GM10248 (cell line): ENCODE results near the gene TPD52L2.
"Not testable (repeated sequence)": the region's sequence is repeated elsewhere in the genome, so short reads cannot be mapped to it uniquely, and the experiment has no call there.

Experiments
- CTCF ChIA-PET: fragments of 300-600 bp; sonication (Branson Sonifier 250); formaldehyde crosslinking; extraction: SDS; loops from one replicate; lab custom pipeline; 2021; ENCODE audit warnings: antibody characterized with exemption; lab: Yijun Ruan, JAX
- POLR2A ChIA-PET: fragments of 350-650 bp; sonication (Branson Sonifier 250); formaldehyde crosslinking; extraction: SDS; loops from one replicate; lab custom pipeline; 2020; ENCODE audit warnings: antibody characterized with exemption; lab: Yijun Ruan, JAX
- DNase-seq: peaks from one replicate; pipeline ENCODE4 v3.0.0; 2012; ENCODE audit errors: extremely low spot score
- TF ChIP-seq, protein P1 (sequence below): IDR thresholded peaks from 2 replicates; pipeline ENCODE4 v1.5.1; 2012; ENCODE audit warnings: mild to moderate bottlenecking, low read depth; ENCODE audit errors: extremely low read depth, missing control alignments, control extremely low read depth

Gene TPD52L2

DNA sequence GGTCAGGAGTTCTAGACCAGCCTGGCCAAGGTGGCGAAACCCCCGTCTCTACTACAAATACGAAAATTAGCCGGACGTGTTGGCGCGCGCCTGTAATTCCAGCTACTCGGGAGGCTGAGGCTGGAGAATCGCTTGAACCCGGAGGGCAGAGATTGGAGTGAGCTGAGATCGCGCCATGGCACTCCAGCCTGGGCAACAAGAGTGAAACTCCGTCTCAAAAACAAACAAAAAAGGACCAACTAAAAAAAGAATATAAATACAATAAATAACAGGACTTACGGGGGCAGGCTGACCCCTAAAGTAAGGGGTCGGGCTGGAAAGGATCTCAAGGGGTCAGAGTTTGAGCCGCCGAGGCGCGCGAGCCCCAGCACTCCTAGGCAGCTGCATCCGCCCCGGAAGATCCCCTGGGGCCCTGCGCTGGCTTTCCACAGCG is 509 bp upstream of the TPD52L2 start:
- ChIA-PET CTCF (interaction anchor here (0.8 to 4.7 kb wide), 22 partner anchors 11 to 336 kb away, joined by 3 to 33 read pairs (median 4); partner anchors contain the start of gene PTK6), POLR2A (interaction anchor here (0.6 to 1.6 kb wide), 7 partner anchors 9 to 223 kb away, joined by 3 to 5 read pairs (median 3); no protein-coding TSS in a partner anchor)
- DNase-seq, result no peak
- TF ChIP-seq, protein P1, sequence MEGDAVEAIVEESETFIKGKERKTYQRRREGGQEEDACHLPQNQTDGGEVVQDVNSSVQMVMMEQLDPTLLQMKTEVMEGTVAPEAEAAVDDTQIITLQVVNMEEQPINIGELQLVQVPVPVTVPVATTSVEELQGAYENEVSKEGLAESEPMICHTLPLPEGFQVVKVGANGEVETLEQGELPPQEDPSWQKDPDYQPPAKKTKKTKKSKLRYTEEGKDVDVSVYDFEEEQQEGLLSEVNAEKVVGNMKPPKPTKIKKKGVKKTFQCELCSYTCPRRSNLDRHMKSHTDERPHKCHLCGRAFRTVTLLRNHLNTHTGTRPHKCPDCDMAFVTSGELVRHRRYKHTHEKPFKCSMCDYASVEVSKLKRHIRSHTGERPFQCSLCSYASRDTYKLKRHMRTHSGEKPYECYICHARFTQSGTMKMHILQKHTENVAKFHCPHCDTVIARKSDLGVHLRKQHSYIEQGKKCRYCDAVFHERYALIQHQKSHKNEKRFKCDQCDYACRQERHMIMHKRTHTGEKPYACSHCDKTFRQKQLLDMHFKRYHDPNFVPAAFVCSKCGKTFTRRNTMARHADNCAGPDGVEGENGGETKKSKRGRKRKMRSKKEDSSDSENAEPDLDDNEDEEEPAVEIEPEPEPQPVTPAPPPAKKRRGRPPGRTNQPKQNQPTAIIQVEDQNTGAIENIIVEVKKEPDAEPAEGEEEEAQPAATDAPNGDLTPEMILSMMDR, result no peak

DNA sequence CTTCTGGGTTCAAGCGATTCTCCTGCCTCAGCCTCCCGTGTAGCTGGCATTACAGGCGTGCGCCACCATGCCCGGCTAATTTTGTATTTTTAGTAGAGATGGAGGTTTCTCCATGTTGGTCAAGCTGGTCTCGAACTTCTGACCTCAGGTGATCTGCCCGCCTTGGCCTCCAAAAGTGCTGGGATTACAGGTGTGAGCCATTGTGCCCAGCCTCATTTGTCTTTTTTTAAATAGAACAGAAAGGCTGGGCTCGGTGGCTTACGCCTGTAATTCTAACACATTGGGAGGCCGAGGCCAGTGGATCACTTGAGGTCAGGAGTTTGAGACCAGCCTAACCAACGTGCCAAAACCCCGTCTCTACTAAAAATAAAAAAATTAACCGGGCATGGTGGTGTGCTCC is 2.0 kb downstream of the TPD52L2 start:
- POLR2A ChIA-PET, DNase-seq: not testable (repeated sequence)
- CTCF ChIA-PET, result interaction anchor here (1.4 kb wide), 1 partner anchor 25 kb away, joined by 5 read pairs; no protein-coding TSS in a partner anchor

DNA sequence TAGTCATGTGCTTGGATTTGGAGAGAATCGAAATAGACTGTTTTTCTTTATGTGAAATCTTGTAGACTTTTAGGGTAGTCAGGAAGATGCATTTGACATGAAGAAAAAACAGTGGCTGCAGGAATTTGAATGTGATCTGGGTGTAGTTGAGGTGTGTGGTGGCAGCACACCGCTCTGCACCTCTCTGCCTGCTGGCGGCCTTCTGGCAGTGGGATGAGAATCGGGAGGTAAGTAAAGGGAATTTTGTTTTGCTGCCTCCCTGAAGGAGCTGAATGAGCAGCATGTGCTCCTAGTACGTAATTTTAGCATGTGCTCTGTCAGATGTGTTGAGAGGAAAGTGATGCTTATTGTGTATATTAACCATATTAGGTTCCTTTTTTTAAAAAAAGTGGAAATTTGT is 3.2 kb downstream of the TPD52L2 start:
- DNase-seq, result no peak
- ChIA-PET POLR2A (no interaction called here), CTCF (interaction anchor here (0.7 to 1.0 kb wide), 2 partner anchors 253 to 378 kb away, joined by 3 to 4 read pairs; no protein-coding TSS in a partner anchor)
- TF ChIP-seq, protein P1, result no peak

DNA sequence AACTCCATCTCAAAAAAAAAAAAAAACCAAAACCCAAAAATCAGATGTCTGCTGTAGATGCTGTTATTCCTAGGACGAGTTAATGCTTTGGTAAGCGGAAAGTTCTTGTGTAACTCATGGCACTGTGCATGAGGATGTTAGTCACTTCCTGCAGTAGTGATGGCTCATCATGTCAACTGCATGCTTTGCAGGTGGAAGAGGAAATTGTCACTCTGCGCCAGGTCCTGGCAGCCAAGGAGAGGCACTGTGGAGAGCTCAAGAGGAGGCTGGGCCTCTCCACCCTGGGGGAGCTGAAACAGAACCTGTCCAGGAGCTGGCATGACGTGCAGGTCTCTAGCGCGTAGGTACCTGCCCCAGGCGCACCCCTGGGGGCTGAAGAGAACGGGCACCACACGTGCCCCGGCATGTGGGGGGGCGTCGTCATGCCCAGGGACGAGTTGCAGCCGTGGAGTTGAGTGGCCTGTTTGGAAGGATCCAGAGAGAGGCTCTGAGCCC is 8.5 kb downstream of the TPD52L2 start:
- CTCF ChIA-PET, result interaction anchor here (2.0 to 2.1 kb wide), 2 partner anchors 10 to 167 kb away, joined by 4 to 5 read pairs; no protein-coding TSS in a partner anchor
- DNase-seq, result no peak
- POLR2A ChIA-PET, result interaction anchor here (0.7 to 0.8 kb wide), 2 partner anchors 9 to 246 kb away, joined by 3 read pairs; partner anchors contain the start of gene TPD52L2
- TF ChIP-seq, protein P1, result no peak

DNA sequence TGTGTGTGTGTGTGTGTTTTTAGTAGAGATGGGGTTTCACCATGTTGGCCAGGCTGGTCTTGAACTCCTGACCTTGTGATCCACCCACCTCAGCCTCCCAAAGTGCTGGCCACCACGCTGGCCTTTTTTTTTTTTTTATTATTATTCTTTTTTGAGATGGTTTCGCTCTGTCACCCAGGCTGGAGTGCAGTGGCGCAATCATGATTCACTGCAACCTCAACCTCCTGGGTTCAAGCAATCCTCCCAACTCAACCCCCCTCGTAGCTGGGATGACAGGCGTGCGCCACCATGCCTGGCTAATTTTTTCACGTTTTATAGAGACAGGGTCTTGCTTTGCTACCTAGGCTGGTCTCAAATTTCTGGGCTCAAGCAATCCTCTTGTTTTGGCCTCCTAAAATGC is 9.2 kb downstream of the TPD52L2 start:
- CTCF ChIA-PET, result interaction anchor here (2.0 kb wide), 1 partner anchor 167 kb away, joined by 4 read pairs; no protein-coding TSS in a partner anchor
- not testable (repeated sequence) for DNase-seq
- POLR2A ChIA-PET, result interaction anchor here (0.8 kb wide), 1 partner anchor 10 kb away, joined by 3 read pairs; the partner anchor contains the start of gene TPD52L2

DNA sequence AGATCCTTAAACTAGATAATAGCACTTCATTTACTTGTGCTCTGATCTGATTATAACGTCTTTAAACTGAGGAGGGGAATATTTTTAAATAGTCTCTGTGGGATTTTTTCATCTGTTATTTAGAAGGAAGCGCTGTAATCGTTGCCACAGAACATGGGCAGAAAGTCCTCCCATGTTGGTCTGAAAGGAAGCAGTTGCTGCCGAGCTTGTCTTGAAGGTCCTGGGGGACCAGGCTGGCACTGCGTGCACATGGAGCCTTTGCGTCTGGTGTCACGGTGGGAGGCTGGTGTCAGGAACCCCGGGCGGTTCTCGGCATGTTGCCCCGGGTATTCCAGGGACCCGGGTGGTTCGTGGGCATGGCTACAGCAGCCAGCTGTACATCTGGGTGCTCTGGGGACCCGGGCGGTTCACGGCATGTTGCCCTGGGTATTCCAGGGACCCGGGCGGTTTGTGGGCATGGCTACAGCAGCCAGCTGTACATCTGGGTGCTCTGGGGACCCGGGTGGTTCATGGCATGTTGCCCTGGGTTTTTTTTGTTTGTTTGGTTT is 11.5 kb downstream of the TPD52L2 start:
- DNase-seq, result no peak
- CTCF ChIA-PET, result interaction anchor here (1.1 to 1.8 kb wide), 6 partner anchors 12 to 295 kb away, joined by 3 to 10 read pairs (median 4); partner anchors contain the start of gene TPD52L2
- TF ChIP-seq, protein P1, result no peak
- POLR2A ChIA-PET, result no interaction called here

DNA sequence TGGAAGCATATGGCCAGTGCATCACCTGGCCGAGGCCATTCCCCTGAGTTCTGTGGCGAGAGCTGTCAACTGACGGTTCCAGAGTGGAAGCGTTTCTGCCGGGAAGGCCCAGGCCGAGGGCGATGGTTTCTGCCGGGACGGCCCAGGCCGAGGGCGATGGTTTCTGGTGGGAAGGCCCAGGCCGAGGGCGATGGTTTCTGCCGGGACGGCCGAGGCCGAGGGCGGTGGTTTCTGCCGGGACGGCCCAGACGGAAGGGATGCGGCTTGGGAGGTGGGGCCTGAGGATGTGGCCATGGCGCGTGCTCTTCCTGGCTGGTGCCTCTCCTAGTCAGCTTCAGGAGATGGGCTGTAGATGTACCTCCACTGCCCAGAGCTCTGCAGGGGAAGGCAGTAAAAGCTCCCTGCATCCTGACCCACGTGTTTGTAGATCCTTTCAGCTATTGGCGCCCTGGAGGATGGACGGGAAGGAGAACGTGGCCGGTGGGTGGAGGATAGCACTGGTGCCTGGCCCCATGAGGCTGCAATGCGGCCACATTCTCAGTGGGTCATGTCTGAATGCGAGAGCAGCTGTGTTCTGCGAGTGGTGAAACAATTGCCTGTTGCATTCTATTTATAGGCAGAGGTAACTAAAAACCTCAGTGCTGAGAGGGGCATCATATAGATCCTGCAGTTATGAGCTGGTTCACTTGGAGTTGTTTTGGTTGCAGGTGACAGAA is 12.8 kb downstream of the TPD52L2 start:
- TF ChIP-seq, protein P1, result no peak

More for the DNA sequence above, 12.8 kb downstream of the TPD52L2 start:
- POLR2A ChIA-PET, result interaction anchor here (0.5 to 1.4 kb wide), 2 partner anchors 11 to 13 kb away, joined by 4 read pairs; partner anchors contain the start of gene TPD52L2
- CTCF ChIA-PET, result interaction anchor here (1.7 kb wide), 1 partner anchor 14 kb away, joined by 5 read pairs; no protein-coding TSS in a partner anchor
- DNase-seq, result no peak
